Measurements from ENCODE around the gene TERT. TPM values are rescaled to one million over a fixed set of nuclear protein-coding genes. Genes with fewer than 3 reads are reported as not detected.

TERT gene
- total RNA-seq, 4 donors from 2014 or later = not detected

- ATAC-seq (ENCODE audit: low FRiP score) = no peak
- DNase-seq (ENCODE audit: low spot score) = no peak
- no peak for TF ChIP-seq CTCF (IDR thresholded peaks at IDR 0.05)
These were observed 29.1 kb downstream of the TERT start for GRCh38 chr5:1265461-1266455.

GRCh38 chr5:1265026-1265425 is 29.8 kb downstream of the TERT start:
- TF ChIP-seq CTCF (IDR thresholded peaks at IDR 0.05) = no peak
- DNase-seq (ENCODE audit: low spot score) (no peak), ATAC-seq (ENCODE audit: low FRiP score) (no peak)

- ATAC-seq (ENCODE audit: low FRiP score) = no peak
- no peak for DNase-seq (ENCODE audit: low spot score)
- TF ChIP-seq CTCF (IDR thresholded peaks at IDR 0.05) = no peak
These were observed 30.7 kb downstream of the TERT start for GRCh38 chr5:1264211-1264610.

- ATAC-seq (ENCODE audit: low FRiP score) (no peak), DNase-seq (ENCODE audit: low spot score) (no peak)
- no peak for TF ChIP-seq CTCF (IDR thresholded peaks at IDR 0.05)
These were observed 32.5 kb downstream of the TERT start for GRCh38 chr5:1262381-1262780.

GRCh38 chr5:1261643-1262042 is 33.2 kb downstream of the TERT start:
- DNase-seq (ENCODE audit: low spot score) (no peak), ATAC-seq (ENCODE audit: low FRiP score) (no peak)
- no peak for TF ChIP-seq CTCF (IDR thresholded peaks at IDR 0.05)

GRCh38 chr5:1259806-1260480 is 34.9 kb downstream of the TERT start:
- TF ChIP-seq CTCF (IDR thresholded peaks at IDR 0.05) = no peak
- DNase-seq (ENCODE audit: low spot score) (no peak), ATAC-seq (ENCODE audit: low FRiP score) (no peak)
